Endothelial cell of umbilical vein (primary cell): Measurements from ENCODE around the gene HBE1.

ENCODE experiments used
- EZH2 ChIP-seq: IDR thresholded peaks from 2 replicates; pipeline ENCODE4 v1.6.1; 2012; ENCODE audit warnings: borderline replicate concordance, low read depth, mild to moderate bottlenecking, moderate library complexity, low read length, inconsistent platforms; ENCODE audit not compliant: severe bottlenecking
- POLR2AphosphoS5 ChIP-seq: IDR thresholded peaks from 2 replicates; pipeline ENCODE4 v1.6.1; 2012; ENCODE audit warnings: low read depth, mild to moderate bottlenecking, control low read depth, low read length, moderate library complexity; ENCODE audit not compliant: insufficient read depth
- TF ChIP-seq, protein P1 (sequence below), 2 donors: IDR thresholded peaks; 1 replicate in 1 of 2; 2 replicates in 1 of 2; pipeline ENCODE4 v1.5.1; 2011; ENCODE audit warnings: low read length in 2 of 2, mild to moderate bottlenecking in 2 of 2, moderate library complexity in 2 of 2, control low read depth in 1 of 2, inconsistent platforms in 1 of 2, low read depth in 1 of 2; ENCODE audit not compliant: insufficient read depth in 1 of 2; ENCODE audit errors: extremely low read depth in 1 of 2

- TF ChIP-seq, protein P1, sequence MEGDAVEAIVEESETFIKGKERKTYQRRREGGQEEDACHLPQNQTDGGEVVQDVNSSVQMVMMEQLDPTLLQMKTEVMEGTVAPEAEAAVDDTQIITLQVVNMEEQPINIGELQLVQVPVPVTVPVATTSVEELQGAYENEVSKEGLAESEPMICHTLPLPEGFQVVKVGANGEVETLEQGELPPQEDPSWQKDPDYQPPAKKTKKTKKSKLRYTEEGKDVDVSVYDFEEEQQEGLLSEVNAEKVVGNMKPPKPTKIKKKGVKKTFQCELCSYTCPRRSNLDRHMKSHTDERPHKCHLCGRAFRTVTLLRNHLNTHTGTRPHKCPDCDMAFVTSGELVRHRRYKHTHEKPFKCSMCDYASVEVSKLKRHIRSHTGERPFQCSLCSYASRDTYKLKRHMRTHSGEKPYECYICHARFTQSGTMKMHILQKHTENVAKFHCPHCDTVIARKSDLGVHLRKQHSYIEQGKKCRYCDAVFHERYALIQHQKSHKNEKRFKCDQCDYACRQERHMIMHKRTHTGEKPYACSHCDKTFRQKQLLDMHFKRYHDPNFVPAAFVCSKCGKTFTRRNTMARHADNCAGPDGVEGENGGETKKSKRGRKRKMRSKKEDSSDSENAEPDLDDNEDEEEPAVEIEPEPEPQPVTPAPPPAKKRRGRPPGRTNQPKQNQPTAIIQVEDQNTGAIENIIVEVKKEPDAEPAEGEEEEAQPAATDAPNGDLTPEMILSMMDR (IDR thresholded peaks at IDR 0.05; ENCODE audit: extremely low read depth in 1 of 2, insufficient read depth in 1 of 2, low read depth in 1 of 2, low read length in 2 of 2), result no peak
- no peak for TF ChIP-seq EZH2
- TF ChIP-seq POLR2AphosphoS5, result no peak
These were observed 7.0 kb upstream of the HBE1 start for GRCh38 chr11:5276697-5277096.
